Measurements from ENCODE around the gene C7orf57. TPM values are rescaled to one million over a fixed set of nuclear protein-coding genes. Genes with fewer than 3 reads are reported as not detected.

C7orf57 gene
- total RNA-seq, 4 donors from 2014 or later, result not detected

- no peaks in the 10 kb centered on the region for H3K36me3 ChIP-seq
- no peak for TF ChIP-seq POLR2A (IDR thresholded peaks at IDR 0.05; ENCODE audit: low read depth)
- no peak for TF ChIP-seq CTCF (IDR thresholded peaks at IDR 0.05)
- no peak for TF ChIP-seq EP300 (IDR thresholded peaks at IDR 0.05)
- no peak for TF ChIP-seq POLR2AphosphoS5 (IDR thresholded peaks at IDR 0.05)
- no peak overlapping the region for H3K4me3 ChIP-seq
- WGBS, result 95% methylated on average over 1 of the region's 1 CpG
- peak overlapping the region in 3 of 4 donors; percentile 3 to 46 (median 44) for H3K27ac ChIP-seq (replicated peaks in 1 of 4)
- H3K9me3 ChIP-seq, result no peaks in the 10 kb centered on the region
- H3K4me1 ChIP-seq, result peaks cover 16 to 38% (median 24%) of the 10 kb centered on the region in 4 donors
- intact Hi-C loops (cut with DNase I), result no loop called here
- no peaks in the 10 kb centered on the region for H3K27me3 ChIP-seq
- DNase-seq (ENCODE audit: extremely low spot score), result no peak
These were observed 50.1 kb downstream of the C7orf57 start for GRCh38 chr7:48085433-48085791.

- Histone ChIP-seq H3K27ac (replicated peaks in 1 of 4) (peak overlapping the region in 1 of 4 donors; percentile 44), H3K9me3 (no peaks in the 10 kb centered on the region), H3K4me3 (no peak overlapping the region), H3K4me1 (peaks cover 21 to 41% (median 27%) of the 10 kb centered on the region in 4 donors), H3K27me3 (no peaks in the 10 kb centered on the region), H3K36me3 (peaks cover 0 to under 1% (median 0%) of the 10 kb centered on the region in 4 donors)
- TF ChIP-seq CTCF (IDR thresholded peaks at IDR 0.05), result no peak
- TF ChIP-seq EP300 (IDR thresholded peaks at IDR 0.05), result no peak
- TF ChIP-seq POLR2AphosphoS5 (IDR thresholded peaks at IDR 0.05), result no peak
- no peak for TF ChIP-seq POLR2A (IDR thresholded peaks at IDR 0.05; ENCODE audit: low read depth)
- DNase-seq (ENCODE audit: extremely low spot score), result no peak
- intact Hi-C loops (cut with DNase I), result no loop called here
- WGBS, result 92% methylated on average over 1 of the region's 1 CpG
These were observed 50.6 kb downstream of the C7orf57 start for GRCh38 chr7:48085942-48086341.

GRCh38 chr7:48087349-48087748 is 52.0 kb downstream of the C7orf57 start:
- H3K4me1 ChIP-seq, result peaks cover 21 to 46% (median 27%) of the 10 kb centered on the region in 4 donors
- peak; percentile 37 for DNase-seq (ENCODE audit: extremely low spot score)
- 92% methylated on average over 7 of the region's 7 CpGs for WGBS
- no peak overlapping the region for H3K4me3 ChIP-seq
- TF ChIP-seq POLR2AphosphoS5 (IDR thresholded peaks at IDR 0.05), result no peak
- no peak for TF ChIP-seq POLR2A (IDR thresholded peaks at IDR 0.05; ENCODE audit: low read depth)
- TF ChIP-seq EP300 (IDR thresholded peaks at IDR 0.05), result no peak
- TF ChIP-seq CTCF (IDR thresholded peaks at IDR 0.05), result no peak
- peak overlapping the region; percentile 85 to 90 (median 86) for H3K27ac ChIP-seq (replicated peaks in 1 of 4)
- intact Hi-C loops (cut with DNase I), result no loop called here
- no peaks in the 10 kb centered on the region for H3K27me3 ChIP-seq
- peaks cover 0 to 14% (median 10%) of the 10 kb centered on the region in 4 donors for H3K36me3 ChIP-seq
- no peaks in the 10 kb centered on the region for H3K9me3 ChIP-seq

GRCh38 chr7:48088559-48089045 is 53.3 kb downstream of the C7orf57 start:
- Histone ChIP-seq H3K9me3 (no peaks in the 10 kb centered on the region), H3K27me3 (no peaks in the 10 kb centered on the region), H3K4me1 (peaks cover 21 to 43% (median 27%) of the 10 kb centered on the region in 4 donors), H3K36me3 (peaks cover 0 to 27% (median 22%) of the 10 kb centered on the region in 4 donors), H3K27ac (replicated peaks in 1 of 4) (peak overlapping the region; percentile 85 to 90 (median 86)), H3K4me3 (peak overlapping the region; percentile 71 to 94 (median 90))
- DNase-seq (ENCODE audit: extremely low spot score), result peak; percentile 96
- 1% methylated on average over 14 of the region's 25 CpGs for WGBS
- no peak for TF ChIP-seq EP300 (IDR thresholded peaks at IDR 0.05)
- peak in 1 of 2 donors; percentile 7 for TF ChIP-seq POLR2AphosphoS5 (IDR thresholded peaks at IDR 0.05)
- intact Hi-C loops (cut with DNase I), result no loop called here

GRCh38 chr7:48089046-48090003 is 54.0 kb downstream of the C7orf57 start, which contains the start of gene UPP1:
UPP1 (plus strand) TSS chr7:48089265; CDS start chr7:48094784, 5,519 bp downstream.
- peak within 1 kb of the TSS; percentile 71 to 94 (median 90) for H3K4me3 ChIP-seq
- TF ChIP-seq POLR2A (IDR thresholded peaks at IDR 0.05; ENCODE audit: low read depth), result peak; percentile 58
- peak; percentile 60 to 79 for TF ChIP-seq POLR2AphosphoS5 (IDR thresholded peaks at IDR 0.05)
- no peak for TF ChIP-seq EP300 (IDR thresholded peaks at IDR 0.05)
- no peaks in the 10 kb centered on the region for H3K27me3 ChIP-seq
- intact Hi-C loops (cut with DNase I), result loop anchor here (2.0 kb wide), 1 partner anchor 111 kb away; the partner anchor contains the start of gene HUS1
- DNase-seq (ENCODE audit: extremely low spot score), result peak; percentile 98
- H3K4me1 ChIP-seq, result peaks cover 21 to 43% (median 27%) of the 10 kb centered on the region in 4 donors
- peak within 1 kb of the TSS; percentile 85 to 90 (median 86) for H3K27ac ChIP-seq (replicated peaks in 1 of 4)
- peaks cover 0 to 34% (median 26%) of the 10 kb centered on the region in 4 donors for H3K36me3 ChIP-seq
- WGBS, result 5% methylated on average over 37 of the region's 96 CpGs
- H3K9me3 ChIP-seq, result no peaks in the 10 kb centered on the region
